Neural progenitor cell (in vitro differentiated cells): Measurements from ENCODE around the gene TMEM127. TPM values are rescaled to one million over a fixed set of nuclear protein-coding genes. Genes with fewer than 3 reads are reported as not detected.

Source experiments
- DNase-seq: peaks from one replicate; pipeline ENCODE4 v3.0.0-alpha.2; 2016; ENCODE audit warnings: low spot score
- H2AFZ ChIP-seq: fragments of 200-600 bp; sonication (generic); replicated peaks from 2 replicates; pipeline ENCODE4 v1.6.1; 2016; ENCODE audit warnings: antibody characterized with exemption
- H3F3A ChIP-seq: fragments of 200-600 bp; sonication (generic); 2 replicates; pipeline ENCODE4 v1.6.1; 2016; ENCODE audit warnings: antibody characterized with exemption, low read depth
- H3K27ac ChIP-seq: fragments of 200-600 bp; sonication (generic); 2 replicates; pipeline ENCODE4 v1.5.1; 2016; ENCODE audit warnings: mild to moderate bottlenecking
- H3K27me3 ChIP-seq: fragments of 200-600 bp; sonication (generic); 2 replicates; pipeline ENCODE4 v1.6.1; 2016; ENCODE audit warnings: mild to moderate bottlenecking, moderate library complexity
- H3K36me3 ChIP-seq: fragments of 200-600 bp; sonication (generic); 2 replicates; pipeline ENCODE4 v1.5.1; 2016
- H3K4me1 ChIP-seq: fragments of 200-600 bp; sonication (generic); 2 replicates; pipeline ENCODE4 v1.6.1; 2016; ENCODE audit warnings: mixed run types
- H3K4me2 ChIP-seq: fragments of 200-600 bp; sonication (generic); 2 replicates; pipeline ENCODE4 v1.6.1; 2016
- H3K4me3 ChIP-seq: fragments of 200-600 bp; sonication (generic); 2 replicates; pipeline ENCODE4 v1.5.1; 2016
- H3K79me2 ChIP-seq: fragments of 200-600 bp; sonication (generic); 2 replicates; pipeline ENCODE4 v1.6.1; 2016; ENCODE audit warnings: low read depth
- H3K9ac ChIP-seq: fragments of 200-600 bp; sonication (generic); 2 replicates; pipeline ENCODE4 v1.6.1; 2016
- H3K9me3 ChIP-seq: fragments of 200-600 bp; sonication (generic); 2 replicates; pipeline ENCODE4 v1.5.1; 2016; ENCODE audit warnings: low read depth
- H4K20me1 ChIP-seq: fragments of 200-600 bp; sonication (generic); 2 replicates; pipeline ENCODE4 v1.6.1; 2016; ENCODE audit warnings: low read depth
- H3K27ac Mint-ChIP-seq: 3 replicates; pipeline ENCODE4 v1.8.0; 2021; ENCODE audit warnings: mixed read lengths
- H3K27me3 Mint-ChIP-seq: 2 replicates; pipeline ENCODE4 v1.8.0; 2022; ENCODE audit warnings: low read depth, mild to moderate bottlenecking, inconsistent platforms, moderate library complexity, mixed read lengths; ENCODE audit not compliant: insufficient read depth
- H3K36me3 Mint-ChIP-seq: 3 replicates; pipeline ENCODE4 v1.8.0; 2021; ENCODE audit warnings: mixed read lengths
- H3K4me1 Mint-ChIP-seq: 3 replicates; pipeline ENCODE4 v1.8.0; 2021; ENCODE audit warnings: mixed read lengths
- H3K4me3 Mint-ChIP-seq: 3 replicates; pipeline ENCODE4 v1.8.0; 2021; ENCODE audit warnings: mild to moderate bottlenecking, moderate library complexity, mixed read lengths
- H3K9me3 Mint-ChIP-seq: 3 replicates; pipeline ENCODE4 v1.8.0; 2020; ENCODE audit warnings: mixed read lengths
- CTCF ChIP-seq: fragments of 200-600 bp; sonication (generic); IDR thresholded peaks from 2 replicates; pipeline ENCODE4 v1.5.1; 2017; ENCODE audit warnings: antibody characterized with exemption, mild to moderate bottlenecking
- EZH2 ChIP-seq: fragments of 200-600 bp; sonication (generic); IDR thresholded peaks from 2 replicates; pipeline ENCODE4 v1.6.1; 2017; ENCODE audit warnings: antibody characterized with exemption, mild to moderate bottlenecking, moderate library complexity
- EZH2phosphoT487 ChIP-seq: fragments of 200-600 bp; sonication (generic); IDR thresholded peaks from 2 replicates; pipeline ENCODE4 v1.6.1; 2017; ENCODE audit warnings: antibody characterized with exemption
- total RNA-seq: library from RNA; depleted of rRNA; stranded (reverse); fragments of >200 nt; gene quantifications from 2 replicates; pipeline ENCODE4 v1.2.3, GENCODE V29; 2015; ENCODE audit warnings: low replicate concordance

Gene TMEM127
- total RNA-seq, 1 donor from 2014 or later = 9.1 TPM

GRCh38 chr2:96245609-96246390 lies 20.0 kb downstream of the TMEM127 start:
- Histone ChIP-seq H3K79me2 (no peaks in the 10 kb centered on the region), H3K27ac (no peak overlapping the region), H3K4me1 (no peaks in the 10 kb centered on the region), H3K36me3 (no peaks in the 10 kb centered on the region), H4K20me1 (no peaks in the 10 kb centered on the region), H3K4me2 (no peak overlapping the region), H2AFZ (no peak overlapping the region), H3K27me3 (no peaks in the 10 kb centered on the region), H3K9ac (no peak overlapping the region), H3K9me3 (no peaks in the 10 kb centered on the region), H3F3A (no peaks in the 10 kb centered on the region), H3K4me3 (no peak overlapping the region)
- H3K27me3 Mint-ChIP-seq = no peaks in the 10 kb centered on the region
- no peak for DNase-seq
- H3K36me3 Mint-ChIP-seq = no peaks in the 10 kb centered on the region
- no peak overlapping the region for H3K4me3 Mint-ChIP-seq
- TF ChIP-seq CTCF (no peak), EZH2phosphoT487 (no peak), EZH2 (no peak)
- H3K9me3 Mint-ChIP-seq = no peaks in the 10 kb centered on the region
- H3K4me1 Mint-ChIP-seq = no peaks in the 10 kb centered on the region
- H3K27ac Mint-ChIP-seq = no peak overlapping the region

GRCh38 chr2:96243843-96244242 lies 22.0 kb downstream of the TMEM127 start:
- Histone ChIP-seq H3K4me2 (no peak overlapping the region), H3K9ac (no peak overlapping the region), H3K9me3 (no peaks in the 10 kb centered on the region), H3K27me3 (no peaks in the 10 kb centered on the region), H2AFZ (no peak overlapping the region), H3K79me2 (no peaks in the 10 kb centered on the region), H3K36me3 (no peaks in the 10 kb centered on the region), H3K4me3 (no peak overlapping the region), H3K27ac (no peak overlapping the region), H3F3A (no peaks in the 10 kb centered on the region), H4K20me1 (no peaks in the 10 kb centered on the region), H3K4me1 (no peaks in the 10 kb centered on the region)
- Mint-ChIP-seq H3K36me3 (peaks cover 2% of the 10 kb centered on the region), H3K9me3 (no peaks in the 10 kb centered on the region), H3K27ac (no peak overlapping the region), H3K4me3 (no peak overlapping the region), H3K4me1 (no peaks in the 10 kb centered on the region), H3K27me3 (no peaks in the 10 kb centered on the region)
- DNase-seq = no peak
- TF ChIP-seq EZH2phosphoT487 (no peak), EZH2 (no peak), CTCF (no peak)

GRCh38 chr2:96241900-96242611 lies 23.7 kb downstream of the TMEM127 start:
- no peak overlapping the region for H3K4me2 ChIP-seq
- H3K9me3 Mint-ChIP-seq = no peaks in the 10 kb centered on the region
- no peak for DNase-seq
- no peak overlapping the region for H3K27ac Mint-ChIP-seq
- TF ChIP-seq EZH2 (no peak), CTCF (no peak), EZH2phosphoT487 (no peak)
- no peak overlapping the region for H3K4me3 Mint-ChIP-seq
- no peaks in the 10 kb centered on the region for H3K27me3 Mint-ChIP-seq
- no peak overlapping the region for H3K9ac ChIP-seq
- no peaks in the 10 kb centered on the region for H3F3A ChIP-seq
- H3K4me1 ChIP-seq = no peaks in the 10 kb centered on the region
- no peak overlapping the region for H2AFZ ChIP-seq
- no peaks in the 10 kb centered on the region for H3K79me2 ChIP-seq
- H3K4me3 ChIP-seq = no peak overlapping the region
- no peaks in the 10 kb centered on the region for H3K27me3 ChIP-seq
- no peaks in the 10 kb centered on the region for H3K4me1 Mint-ChIP-seq
- H4K20me1 ChIP-seq = no peaks in the 10 kb centered on the region
- no peaks in the 10 kb centered on the region for H3K36me3 ChIP-seq
- no peak overlapping the region for H3K27ac ChIP-seq
- H3K36me3 Mint-ChIP-seq = peaks cover 2% of the 10 kb centered on the region
- no peaks in the 10 kb centered on the region for H3K9me3 ChIP-seq
